ENCODE results near the gene SDR9C7. TPM values are rescaled to one million over a fixed set of nuclear protein-coding genes. Genes with fewer than 3 reads are reported as not detected.

Gene SDR9C7
- polyA plus RNA-seq, 2 of the 4 experiments (the other 2 are of a cell fraction): not detected

DNA sequence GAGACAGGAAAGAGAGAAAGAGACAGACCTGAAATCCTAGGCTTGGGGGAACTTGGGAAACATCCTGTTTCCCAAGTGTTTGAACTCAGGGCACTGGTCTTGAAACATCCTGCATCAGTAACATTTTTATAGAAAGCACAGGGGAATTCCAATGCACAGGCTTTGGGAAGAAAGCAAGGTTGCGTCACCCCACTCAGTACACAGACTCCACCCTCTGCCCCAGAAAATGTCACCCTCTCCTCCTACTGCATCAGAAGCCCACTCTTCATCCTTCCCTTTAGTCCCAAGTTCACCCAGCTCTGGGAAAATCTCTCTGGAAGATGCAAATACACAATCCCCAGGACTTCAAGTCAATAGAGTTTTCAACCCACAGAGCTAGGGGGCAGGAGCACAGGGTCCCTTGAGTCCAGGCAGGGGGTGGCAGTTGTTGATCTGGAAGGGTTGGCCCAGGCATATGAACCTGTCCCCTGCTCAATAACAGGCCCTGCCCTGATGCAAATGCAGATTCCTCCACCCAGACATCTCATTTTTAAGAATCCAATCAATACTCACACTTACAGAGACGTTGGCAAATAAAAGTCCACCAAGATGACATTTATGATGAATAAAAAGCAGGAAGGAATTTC, 21.5 kb upstream of the SDR9C7 start:
- Histone ChIP-seq H3K9me3 (no peaks in the 10 kb centered on the region; the same call in 2 of the 3 replicates), H3K4me1 (peaks cover 20% of the 10 kb centered on the region), H3K4me3 (no peak overlapping the region), H3K27ac (peak overlapping the region in 1 of 2 experiments; percentile 51; a peak in 3 of 6 replicates), H3K4me2 (peak overlapping the region; percentile 19; the same call in 1 of the 3 replicates)
- no peak for TF ChIP-seq FOSL2 (IDR thresholded peaks at IDR 0.05)
- TF ChIP-seq FOSL2 (CRISPR knock-in tag; IDR thresholded peaks at IDR 0.05): no peak
- peak; percentile 58 to 84 for TF ChIP-seq CEBPB (IDR thresholded peaks at IDR 0.05)
- TF ChIP-seq, protein P1, sequence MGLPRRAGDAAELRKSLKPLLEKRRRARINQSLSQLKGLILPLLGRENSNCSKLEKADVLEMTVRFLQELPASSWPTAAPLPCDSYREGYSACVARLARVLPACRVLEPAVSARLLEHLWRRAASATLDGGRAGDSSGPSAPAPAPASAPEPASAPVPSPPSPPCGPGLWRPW (IDR thresholded peaks at IDR 0.05): no peak
- 44% methylated on average over 2 of the region's 2 CpGs for WGBS (ENCODE audit: missing lambda C conversion rate)
- CTCF ChIA-PET: interaction anchor here (1.3 to 5.5 kb wide), 2 partner anchors 31 to 46 kb away, joined by 3 to 27 read pairs; no protein-coding TSS in a partner anchor
- peak in 1 of 2 experiments; percentile 65; a peak in 3 of 6 replicates for ATAC-seq
- no peak for FAIRE-seq
- peak in 1 of 2 experiments; percentile 18 for DNase-seq (ENCODE audit: low read depth in 1 of 2, low spot score in 1 of 2)
- POLR2A ChIA-PET: no interaction called here

DNA sequence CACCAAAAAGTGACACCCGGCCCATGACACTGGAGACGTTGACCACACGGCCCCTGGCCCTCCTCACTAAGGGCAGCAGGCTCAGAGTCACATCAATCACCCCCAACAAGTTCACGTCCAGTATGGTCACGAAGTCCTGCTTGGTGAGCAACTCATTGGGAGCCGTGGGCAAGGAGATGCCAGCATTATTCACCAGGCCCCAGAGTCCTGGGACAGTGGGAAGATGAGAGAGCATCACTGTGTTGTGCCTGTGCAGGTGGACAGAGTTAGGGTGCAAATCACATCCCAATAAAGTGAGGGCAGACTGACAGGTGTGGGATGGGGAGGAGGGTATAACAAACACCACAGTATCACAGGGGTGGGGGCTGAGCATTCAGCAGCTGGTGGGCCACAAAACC, 20.7 kb upstream of the SDR9C7 start:
- FAIRE-seq (no peak), ATAC-seq (no peak), DNase-seq (ENCODE audit: low read depth in 1 of 2, low spot score in 1 of 2) (no peak)
- TF ChIP-seq FOSB (CRISPR knock-in tag; IDR thresholded peaks at IDR 0.05): no peak
- H3K9me3 ChIP-seq: no peaks in the 10 kb centered on the region; the same call in 2 of the 3 replicates
- ChIA-PET POLR2A (interaction anchor here (0.5 kb wide), 1 partner anchor 228 kb away, joined by 3 read pairs; no protein-coding TSS in a partner anchor), CTCF (interaction anchor here (5.5 kb wide), 1 partner anchor 32 kb away, joined by 27 read pairs; no protein-coding TSS in a partner anchor)
- no peak overlapping the region for H3K4me2 ChIP-seq
- no peak overlapping the region for H3K4me3 ChIP-seq
- 54% methylated on average over 6 of the region's 6 CpGs for WGBS (ENCODE audit: missing lambda C conversion rate)
- peaks cover 20% of the 10 kb centered on the region for H3K4me1 ChIP-seq
- peak overlapping the region in 1 of 2 experiments; percentile 51; a peak in 3 of 6 replicates for H3K27ac ChIP-seq

DNA sequence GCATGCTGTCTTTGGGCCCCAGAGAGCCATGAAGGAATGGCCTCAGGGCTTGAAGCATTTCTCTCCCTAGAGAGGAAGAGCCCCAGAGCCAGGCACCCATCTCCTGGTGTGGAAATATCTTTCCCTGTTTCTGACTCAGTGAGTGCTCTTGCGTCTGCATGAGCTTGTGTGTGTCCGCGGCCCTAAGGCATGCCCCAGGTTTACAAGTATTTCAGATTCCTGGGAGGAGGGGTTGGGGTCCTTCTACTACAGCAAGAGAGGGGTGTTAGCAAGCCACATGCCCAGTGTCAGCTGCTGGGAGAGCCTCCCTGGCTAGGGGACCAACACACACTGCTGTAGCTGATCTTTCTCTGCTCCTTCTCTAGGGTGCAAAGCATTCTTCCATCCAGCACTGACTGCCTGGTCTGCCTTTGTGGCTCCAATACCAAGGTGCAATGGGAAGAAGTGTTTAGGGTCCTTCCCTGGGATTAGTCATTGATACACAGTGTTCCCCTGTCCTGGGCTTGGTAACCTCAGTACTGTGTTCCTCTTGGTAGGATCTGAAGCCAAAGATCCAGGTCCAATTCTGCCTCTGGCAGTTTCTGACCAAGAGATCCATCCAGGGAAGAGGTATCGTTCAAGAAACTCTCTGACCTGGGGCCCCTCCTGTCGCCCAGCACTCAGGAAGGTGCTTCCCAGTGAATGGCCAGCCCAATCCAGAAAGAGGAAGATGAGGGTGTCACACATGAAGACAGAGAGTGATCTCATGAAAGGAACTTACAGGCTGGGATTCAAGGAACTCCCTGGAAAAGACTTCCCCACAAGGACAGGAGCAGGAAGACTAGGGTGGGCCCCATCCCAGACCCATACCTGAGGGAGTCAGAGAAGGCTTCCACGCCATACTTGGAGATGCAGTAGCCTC, 20.1 kb upstream of the SDR9C7 start:
- TF ChIP-seq, protein P2, sequence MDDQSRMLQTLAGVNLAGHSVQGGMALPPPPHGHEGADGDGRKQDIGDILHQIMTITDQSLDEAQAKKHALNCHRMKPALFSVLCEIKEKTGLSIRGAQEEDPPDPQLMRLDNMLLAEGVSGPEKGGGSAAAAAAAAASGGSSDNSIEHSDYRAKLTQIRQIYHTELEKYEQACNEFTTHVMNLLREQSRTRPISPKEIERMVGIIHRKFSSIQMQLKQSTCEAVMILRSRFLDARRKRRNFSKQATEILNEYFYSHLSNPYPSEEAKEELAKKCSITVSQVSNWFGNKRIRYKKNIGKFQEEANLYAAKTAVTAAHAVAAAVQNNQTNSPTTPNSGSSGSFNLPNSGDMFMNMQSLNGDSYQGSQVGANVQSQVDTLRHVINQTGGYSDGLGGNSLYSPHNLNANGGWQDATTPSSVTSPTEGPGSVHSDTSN (IDR thresholded peaks at IDR 0.05): no peak
- no peak for TF ChIP-seq TFCP2L1 (CRISPR knock-in tag; IDR thresholded peaks at IDR 0.05)
- TF ChIP-seq POLR2AphosphoS2 (conservative IDR thresholded peaks at IDR 0.05; ENCODE audit: low read length): no peak
- TF ChIP-seq RNF2 (IDR thresholded peaks at IDR 0.05; ENCODE audit: borderline replicate concordance, low read depth): no peak
- no peak for TF ChIP-seq JUNB (IDR thresholded peaks at IDR 0.05)
- no peak for TF ChIP-seq JUN (IDR thresholded peaks at IDR 0.05)
- TF ChIP-seq NR3C1 (IDR thresholded peaks at IDR 0.05): no peak
- POLR2A ChIA-PET: no interaction called here
- no peak for ATAC-seq
- Histone ChIP-seq H3K4me2 (no peak overlapping the region), H3K4me1 (peaks cover 20% of the 10 kb centered on the region), H3K4me3 (no peak overlapping the region), H3K27ac (peak overlapping the region in 1 of 2 experiments; percentile 51; a peak in 3 of 6 replicates), H3K9me3 (no peaks in the 10 kb centered on the region; the same call in 2 of the 3 replicates)
- DNase-seq (ENCODE audit: low read depth in 1 of 2, low spot score in 1 of 2): no peak
- FAIRE-seq: no peak
- CTCF ChIA-PET: interaction anchor here (1.4 to 5.5 kb wide), 3 partner anchors 33 to 114 kb away, joined by 3 to 27 read pairs (median 4); no protein-coding TSS in a partner anchor
- WGBS (ENCODE audit: missing lambda C conversion rate): 82% methylated on average over 6 of the region's 6 CpGs

DNA sequence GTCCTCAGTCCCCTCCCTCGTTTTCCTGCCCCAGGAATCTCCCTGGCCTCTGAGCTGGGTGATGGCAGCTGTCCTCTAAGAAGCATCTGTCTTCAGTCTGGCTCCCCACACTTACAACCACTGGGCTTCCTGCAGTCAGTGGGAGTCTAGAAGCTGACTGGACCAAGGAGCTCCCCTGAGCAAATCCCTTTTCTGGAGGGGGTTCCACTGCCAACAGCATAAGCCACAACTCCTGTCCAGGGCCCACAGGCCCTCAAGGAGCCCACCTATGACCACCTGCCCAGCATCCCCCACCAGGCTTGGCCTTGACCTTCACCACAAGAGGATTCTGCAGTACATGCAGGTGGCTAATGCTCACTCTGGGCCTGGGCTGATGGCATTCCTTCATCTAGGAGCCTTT, 19.1 kb upstream of the SDR9C7 start:
- H3K9me3 ChIP-seq: no peaks in the 10 kb centered on the region
- TF ChIP-seq, protein P1 (IDR thresholded peaks at IDR 0.05): no peak
- TF ChIP-seq SREBF2 (IDR thresholded peaks at IDR 0.05) (no peak), FOSL2 (IDR thresholded peaks at IDR 0.05) (no peak), FOSL2 (CRISPR knock-in tag; IDR thresholded peaks at IDR 0.05) (no peak), RAD21 (conservative IDR thresholded peaks at IDR 0.05 in 1 of 2, IDR thresholded peaks at IDR 0.05 in 1 of 2) (no peak)
- 5% methylated on average over 1 of the region's 1 CpG for WGBS (ENCODE audit: missing lambda C conversion rate)
- DNase-seq (ENCODE audit: low read depth in 1 of 2, low spot score in 1 of 2) (no peak), FAIRE-seq (no peak), ATAC-seq (no peak)
- H3K4me1 ChIP-seq: peaks cover 20% of the 10 kb centered on the region
- H3K4me3 ChIP-seq: no peak overlapping the region
- ChIA-PET CTCF (interaction anchor here (1.4 to 5.5 kb wide), 3 partner anchors 34 to 113 kb away, joined by 3 to 27 read pairs (median 4); no protein-coding TSS in a partner anchor), POLR2A (interaction anchor here (0.6 kb wide), 1 partner anchor 374 kb away, joined by 8 read pairs; no protein-coding TSS in a partner anchor)
- no peak overlapping the region for H3K4me2 ChIP-seq
- no peak overlapping the region for H3K27ac ChIP-seq

Data from A549 (cell line).